8988T (cell line): ENCODE measurements around the gene ADAMTS6.

Experiments
- DNase-seq: peaks from one replicate; pipeline ENCODE4 v3.0.0; 2011

The ADAMTS6 gene

DNA sequence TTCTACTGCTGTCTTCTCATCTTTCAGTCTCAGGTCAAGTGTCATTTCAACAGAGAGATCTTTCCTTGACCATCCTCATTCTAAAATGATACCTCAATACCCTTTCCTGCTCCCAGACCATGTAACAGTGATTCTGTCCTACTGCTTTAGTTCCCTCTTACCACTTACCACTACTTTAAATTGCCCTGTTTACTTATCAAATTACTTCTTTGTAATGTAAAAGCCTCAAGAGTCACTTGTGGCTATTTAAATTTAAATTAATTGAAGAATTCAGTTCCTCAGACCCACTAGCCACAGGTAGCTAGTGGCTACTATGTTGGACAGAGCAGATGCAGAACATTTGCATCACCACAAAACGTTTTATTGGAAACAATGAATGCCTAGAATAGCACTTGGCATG is 217.3 kb downstream of the ADAMTS6 start:
- DNase-seq = no peak

GRCh38 chr5:65263321-65263720 is 218.4 kb downstream of the ADAMTS6 start:
- no peak for DNase-seq

GRCh38 chr5:65262649-65263059 is 219.1 kb downstream of the ADAMTS6 start:
- DNase-seq = no peak

GRCh38 chr5:65262096-65262495 is 219.6 kb downstream of the ADAMTS6 start:
- DNase-seq = no peak

- no peak for DNase-seq
Observed at GRCh38 chr5:65261499-65261898, 220.2 kb downstream of the ADAMTS6 start.

GRCh38 chr5:65255294-65255693 is 226.4 kb downstream of the ADAMTS6 start:
- DNase-seq = no peak

GRCh38 chr5:65252977-65253376 is 228.7 kb downstream of the ADAMTS6 start:
- DNase-seq = no peak

DNA sequence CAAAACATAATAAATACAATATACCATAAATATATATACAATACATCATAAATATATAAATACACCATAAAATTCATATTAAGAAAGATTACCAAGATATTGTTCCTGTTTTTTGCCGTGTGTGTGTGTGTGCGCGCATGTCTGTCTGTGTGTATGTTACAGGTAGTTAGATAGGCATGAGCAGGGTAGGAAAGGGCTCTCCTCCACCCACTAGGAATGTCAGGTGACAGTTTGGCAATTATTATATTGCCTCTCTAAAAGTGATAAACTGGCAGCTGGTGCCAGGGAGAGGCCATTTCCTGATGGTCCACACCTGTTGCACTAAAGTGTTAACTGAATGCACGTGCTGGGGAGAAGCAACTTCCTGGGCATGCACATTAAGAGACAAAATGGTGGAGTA is 232.8 kb downstream of the ADAMTS6 start:
- DNase-seq = no peak

GRCh38 chr5:65247594-65247993 is 234.1 kb downstream of the ADAMTS6 start:
- DNase-seq = no peak

- no peak for DNase-seq
Observed at GRCh38 chr5:65246741-65247140, 235.0 kb downstream of the ADAMTS6 start.

GRCh38 chr5:65244031-65244430 is 237.7 kb downstream of the ADAMTS6 start:
- DNase-seq = no peak

DNA sequence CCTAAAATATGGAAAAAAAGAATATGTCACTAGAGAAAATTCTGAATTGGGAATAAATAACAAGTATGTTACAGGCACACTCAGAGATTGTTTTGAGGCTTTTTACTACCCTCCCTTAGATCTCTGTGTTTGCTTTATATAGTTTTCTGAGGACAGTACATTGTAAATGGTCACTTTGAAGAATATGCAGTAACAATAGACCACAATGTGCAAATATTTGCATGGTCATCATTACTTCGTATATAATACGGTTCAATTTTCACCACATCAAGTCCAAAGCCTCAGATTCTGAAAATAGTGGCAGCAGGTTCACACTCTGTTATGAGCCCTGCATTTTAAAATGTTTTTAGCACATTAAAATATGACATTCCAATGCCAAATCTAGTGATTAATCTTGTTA is 238.6 kb downstream of the ADAMTS6 start:
- no peak for DNase-seq

DNA sequence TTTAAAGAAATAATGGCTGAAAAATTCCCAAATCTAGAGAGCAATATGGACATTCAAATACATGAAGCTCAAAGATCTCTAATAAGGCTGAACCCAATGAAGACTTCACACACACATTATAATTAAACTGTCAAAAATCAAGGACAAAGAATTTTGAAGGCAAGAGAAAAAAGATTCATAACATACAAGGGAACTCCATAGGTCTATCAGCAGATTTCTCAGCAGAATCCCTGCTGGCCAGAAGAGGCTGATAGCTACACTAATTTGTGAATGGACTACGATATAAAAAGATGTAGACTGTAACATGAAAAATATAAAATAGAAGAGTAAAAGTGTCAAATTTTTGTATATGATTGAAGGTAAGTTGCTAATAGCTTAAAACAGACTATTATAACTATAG is 251.9 kb downstream of the ADAMTS6 start:
- no peak for DNase-seq

GRCh38 chr5:65213921-65214525 is 267.7 kb downstream of the ADAMTS6 start:
- DNase-seq = no peak

GRCh38 chr5:65209341-65209740 is 272.4 kb downstream of the ADAMTS6 start:
- DNase-seq = no peak

- no peak for DNase-seq
Observed at GRCh38 chr5:65204966-65205365, 276.8 kb downstream of the ADAMTS6 start.

DNA sequence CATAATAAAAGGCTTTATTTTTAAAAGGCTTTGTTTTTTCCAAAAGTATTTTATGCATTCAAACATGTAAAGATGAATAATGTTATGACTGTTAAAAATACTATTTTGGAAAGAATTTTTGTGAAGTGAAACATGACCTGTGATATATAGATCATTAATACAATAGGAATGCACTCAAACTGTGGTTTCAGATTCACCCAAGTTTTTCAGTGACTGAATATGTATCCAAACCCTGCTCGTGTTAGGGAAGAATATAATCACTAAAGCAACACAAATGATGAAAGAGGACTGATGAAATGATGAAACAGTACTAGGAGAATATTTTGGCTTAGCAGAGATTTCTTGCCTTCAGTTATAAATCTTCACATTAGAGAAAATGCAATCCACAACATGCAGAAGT is 278.0 kb downstream of the ADAMTS6 start:
- no peak for DNase-seq

DNA sequence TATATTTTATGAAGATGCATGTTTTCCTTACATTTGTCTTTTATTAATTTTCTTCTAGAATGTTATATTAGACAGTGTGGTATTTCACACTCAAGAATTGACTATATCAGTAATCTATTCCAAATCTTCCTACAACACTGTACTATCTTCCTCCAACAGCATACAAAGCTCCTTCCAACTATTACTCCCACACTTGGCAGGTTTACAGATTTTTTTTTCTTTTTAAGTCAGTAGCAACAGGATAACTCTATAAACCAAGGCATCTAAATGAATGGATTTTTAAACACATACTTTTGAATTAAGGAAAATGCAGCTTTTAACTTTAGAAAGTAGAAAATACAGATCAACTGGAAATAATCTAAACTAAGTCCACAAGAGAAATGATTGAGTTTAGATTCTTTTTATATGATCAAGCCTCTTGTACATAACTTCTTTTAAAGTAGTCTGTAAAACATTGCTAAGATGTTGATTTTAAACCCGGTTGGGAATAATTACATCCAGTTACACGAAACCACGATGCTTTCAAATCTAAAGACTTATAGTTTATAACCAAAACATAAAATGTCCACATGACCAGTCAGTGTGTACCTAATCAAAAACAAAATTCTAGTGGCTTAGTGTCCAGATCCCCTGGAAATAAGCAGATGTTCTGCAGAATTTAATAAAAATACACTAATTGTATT is 281.6 kb downstream of the ADAMTS6 start:
- no peak for DNase-seq

GRCh38 chr5:65198456-65199120 is 283.1 kb downstream of the ADAMTS6 start:
- no peak for DNase-seq

DNA sequence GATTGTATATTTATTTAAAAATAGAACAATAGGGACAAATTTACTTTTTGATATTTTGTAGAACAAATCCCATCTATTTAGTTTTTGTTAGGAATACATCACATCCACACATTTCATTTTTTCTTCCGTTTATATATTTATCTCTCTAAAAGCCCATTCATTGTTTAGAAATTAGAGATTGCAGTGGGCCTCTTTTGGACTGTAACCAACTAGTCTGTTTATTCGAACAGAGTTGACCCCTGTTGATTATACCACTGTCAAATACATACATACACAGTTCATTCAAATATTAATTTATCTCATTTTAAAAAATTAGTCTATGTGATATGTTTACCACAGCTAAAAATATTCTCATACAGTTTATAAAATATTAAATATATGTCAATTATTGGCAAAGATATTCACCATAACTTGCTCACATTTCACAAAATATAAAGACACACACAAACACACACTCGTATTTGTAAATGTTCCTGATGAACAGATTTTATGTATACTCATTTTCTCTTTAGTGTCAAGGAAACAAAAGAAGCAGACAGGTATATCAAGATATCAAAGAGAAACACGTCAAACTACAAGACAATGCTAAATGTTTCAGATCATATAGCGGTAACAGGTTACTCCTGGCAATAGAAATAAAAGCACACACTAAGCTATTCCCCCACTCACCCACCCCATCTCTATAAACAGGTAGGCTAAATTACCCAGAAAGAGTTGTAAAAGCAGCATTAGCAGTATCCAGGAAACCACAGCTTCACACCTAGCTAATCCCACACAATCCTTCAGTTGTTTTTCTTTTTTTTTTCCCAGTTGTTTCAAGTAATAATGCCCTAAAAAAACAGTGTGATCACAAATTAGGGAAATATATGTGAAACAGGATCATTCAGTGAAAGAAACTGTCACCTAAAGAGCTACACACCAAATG is 283.9 kb downstream of the ADAMTS6 start:
- no peak for DNase-seq

DNA sequence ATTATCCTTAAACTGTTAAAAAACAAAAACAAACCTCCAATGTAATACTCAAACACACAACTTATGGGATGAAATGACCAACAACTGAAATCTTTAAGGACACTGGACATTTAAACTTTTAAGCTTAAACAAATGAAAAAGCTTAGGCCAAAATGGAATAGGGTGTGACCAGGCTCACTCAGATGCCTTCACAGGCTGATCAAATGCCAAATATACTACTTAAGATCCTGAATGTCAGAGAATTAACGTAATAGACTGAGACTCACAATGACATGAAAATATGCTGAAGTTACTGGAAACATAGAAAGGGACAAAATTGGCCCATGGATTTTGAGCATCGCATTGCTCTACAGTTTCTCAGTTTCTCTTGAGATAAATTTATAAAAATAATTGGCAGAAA is 286.8 kb downstream of the ADAMTS6 start:
- no peak for DNase-seq

GRCh38 chr5:65192331-65192730 is 289.4 kb downstream of the ADAMTS6 start:
- DNase-seq = no peak

GRCh38 chr5:65191554-65192135 is 290.1 kb downstream of the ADAMTS6 start:
- no peak for DNase-seq
